KOPT-K1 (cell line): ENCODE measurements around the gene ARID1A.

Experiments used
- H3K27ac ChIP-seq: fragments of 200-600 bp; sonication (generic); 2 replicates; pipeline ENCODE4 v1.5.1; 2016; ENCODE audit warnings: antibody characterized with exemption, mild to moderate bottlenecking, low read depth, low read length; ENCODE audit not compliant: poor library complexity, severe bottlenecking
- H3K36me3 ChIP-seq: fragments of 200-600 bp; sonication (generic); 2 replicates; pipeline ENCODE4 v1.5.1; 2017; ENCODE audit warnings: antibody characterized with exemption, mild to moderate bottlenecking, low read length, moderate library complexity; ENCODE audit not compliant: insufficient read depth
- H3K9me3 ChIP-seq: fragments of 200-600 bp; sonication (generic); 2 replicates; pipeline ENCODE4 v1.5.1; 2017; ENCODE audit warnings: antibody characterized with exemption, low read length, mild to moderate bottlenecking; ENCODE audit not compliant: insufficient read depth, poor library complexity, severe bottlenecking

ARID1A gene

GRCh38 chr1:26826261-26827105 is 130.7 kb downstream of the ARID1A start, which contains the start of gene ZDHHC18:
ZDHHC18 (plus strand) TSS chr1:26826688; CDS start chr1:26826805, 117 bp downstream.
- Histone ChIP-seq H3K9me3 (no peaks in the 10 kb centered on the region), H3K36me3 (peaks cover 17% of the 10 kb centered on the region; the same call in 1 of the 2 replicates), H3K27ac (peak within 1 kb of the TSS; percentile 65)

- Histone ChIP-seq H3K27ac (peak overlapping the region; percentile 65), H3K9me3 (no peaks in the 10 kb centered on the region), H3K36me3 (peaks cover 24% of the 10 kb centered on the region)
Observed at GRCh38 chr1:26827106-26827604, 131.3 kb downstream of the ARID1A start.

GRCh38 chr1:26827663-26828062 is 131.8 kb downstream of the ARID1A start:
- peak overlapping the region; percentile 65 for H3K27ac ChIP-seq
- no peaks in the 10 kb centered on the region for H3K9me3 ChIP-seq
- H3K36me3 ChIP-seq, result peaks cover 29% of the 10 kb centered on the region

- Histone ChIP-seq H3K27ac (no peak overlapping the region), H3K36me3 (peaks cover 36% of the 10 kb centered on the region)
Observed at GRCh38 chr1:26828411-26828991, 132.7 kb downstream of the ARID1A start.

GRCh38 chr1:26829184-26829911 is 133.5 kb downstream of the ARID1A start:
- Histone ChIP-seq H3K27ac (no peak overlapping the region), H3K9me3 (no peaks in the 10 kb centered on the region), H3K36me3 (peaks cover 42% of the 10 kb centered on the region)

More at GRCh38 chr1:26828411-26828991, 132.7 kb downstream of the ARID1A start:
- H3K9me3 ChIP-seq, result no peaks in the 10 kb centered on the region

GRCh38 chr1:26831059-26831458 is 135.2 kb downstream of the ARID1A start:
- Histone ChIP-seq H3K27ac (no peak overlapping the region), H3K36me3 (peaks cover 59% of the 10 kb centered on the region), H3K9me3 (no peaks in the 10 kb centered on the region)
